GM12878 (cell line): ENCODE results near the gene ESYT2.

ENCODE experiments used
- CEBPB ChIP-seq, 2 experiments: fragments of 150-350 bp in 1 of 2; IDR thresholded peaks; 2 replicates each; pipeline ENCODE4 v1.6.1; 2012 to 2014; ENCODE audit warnings: low read depth in 2 of 2, low read length in 2 of 2, borderline replicate concordance in 1 of 2, inconsistent platforms in 1 of 2
- CHD4 ChIP-seq: fragments of 200-600 bp; sonication (generic); IDR thresholded peaks from 2 replicates; pipeline ENCODE4 v1.6.1; 2016; ENCODE audit warnings: mild to moderate bottlenecking
- CTCF ChIP-seq, 3 experiments: IDR thresholded peaks in 2 of 3; conservative IDR thresholded peaks in 1 of 3; 2 replicates each; pipeline ENCODE4 v1.5.1; 2011; ENCODE audit warnings: low read depth in 3 of 3, low read length in 3 of 3, mild to moderate bottlenecking in 3 of 3, control low read depth in 2 of 3, moderate library complexity in 2 of 3, inconsistent platforms in 1 of 3, mixed read lengths in 1 of 3; ENCODE audit not compliant: control insufficient read depth in 2 of 3, insufficient read depth in 1 of 3; ENCODE audit errors: extremely low read depth in 1 of 3
- ESRRA ChIP-seq: IDR thresholded peaks from 2 replicates; pipeline ENCODE4 v1.6.1; 2012; ENCODE audit warnings: mild to moderate bottlenecking, low read length, improper control_type of control experiment
- EZH2 ChIP-seq: IDR thresholded peaks from 2 replicates; pipeline ENCODE4 v1.6.1; 2012; ENCODE audit warnings: low read depth, mild to moderate bottlenecking, control low read depth, inconsistent platforms, low read length, borderline replicate concordance; ENCODE audit not compliant: control insufficient read depth
- JUND ChIP-seq: IDR thresholded peaks from 2 replicates; pipeline ENCODE4 v1.6.1; 2012; ENCODE audit warnings: low read depth, mild to moderate bottlenecking, low read length, improper control_type of control experiment, moderate library complexity
- MEF2B ChIP-seq: fragments of 450-650 bp; IDR thresholded peaks from 2 replicates; pipeline ENCODE4 v1.6.1; 2018; ENCODE audit warnings: mild to moderate bottlenecking, moderate library complexity; ENCODE audit not compliant: partially characterized antibody, poor library complexity, severe bottlenecking
- MXI1 ChIP-seq: fragments of 150-350 bp; IDR thresholded peaks from 2 replicates; pipeline ENCODE4 v1.6.1; 2011; ENCODE audit warnings: low read depth, mild to moderate bottlenecking, inconsistent platforms, low read length, improper control_type of control experiment
- POLR2A ChIP-seq: IDR thresholded peaks from 2 replicates; pipeline ENCODE4 v1.6.1; 2011; ENCODE audit warnings: low read depth, mild to moderate bottlenecking, low read length
- POLR2AphosphoS5 ChIP-seq: IDR thresholded peaks from 2 replicates; pipeline ENCODE4 v1.6.1; 2011; ENCODE audit warnings: mild to moderate bottlenecking, low read length, inconsistent platforms
- SMC3 ChIP-seq: IDR thresholded peaks from 2 replicates; pipeline ENCODE4 v1.6.1; 2011; ENCODE audit warnings: low read length, improper control_type of control experiment, borderline replicate concordance
- SUZ12 ChIP-seq: fragments of 200-600 bp; sonication (generic); IDR thresholded peaks from one replicate; pipeline ENCODE4 v1.6.1; 2018; ENCODE audit warnings: antibody characterized with exemption, mild to moderate bottlenecking; ENCODE audit not compliant: unreplicated experiment
- ZNF207 ChIP-seq: fragments of 450-650 bp; IDR thresholded peaks from 2 replicates; pipeline ENCODE4 v1.6.1; 2014; ENCODE audit warnings: antibody characterized with exemption, mild to moderate bottlenecking, borderline replicate concordance
- TF ChIP-seq, protein P1 (sequence below): IDR thresholded peaks from 2 replicates; pipeline ENCODE4 v1.6.1; 2012; ENCODE audit warnings: mild to moderate bottlenecking, low read depth, low read length

GRCh38 chr7:158850545-158851102 is 21.3 kb upstream of the ESYT2 start:
- TF ChIP-seq POLR2A (no peak), POLR2AphosphoS5 (no peak), SUZ12 (no peak), MXI1 (no peak), EZH2 (no peak), CHD4 (no peak), SMC3 (no peak), JUND (no peak), MEF2B (no peak), ESRRA (no peak), CTCF (IDR thresholded peaks at IDR 0.05 in 2 of 3, conservative IDR thresholded peaks at IDR 0.05 in 1 of 3; ENCODE audit: control insufficient read depth in 2 of 3, extremely low read depth in 1 of 3, insufficient read depth in 1 of 3, low read depth in 3 of 3, low read length in 3 of 3) (no peak), CEBPB (IDR thresholded peaks at IDR 0.05; ENCODE audit: borderline replicate concordance in 1 of 2, low read depth in 2 of 2, low read length in 2 of 2) (no peak), ZNF207 (no peak)
- TF ChIP-seq, protein P1, sequence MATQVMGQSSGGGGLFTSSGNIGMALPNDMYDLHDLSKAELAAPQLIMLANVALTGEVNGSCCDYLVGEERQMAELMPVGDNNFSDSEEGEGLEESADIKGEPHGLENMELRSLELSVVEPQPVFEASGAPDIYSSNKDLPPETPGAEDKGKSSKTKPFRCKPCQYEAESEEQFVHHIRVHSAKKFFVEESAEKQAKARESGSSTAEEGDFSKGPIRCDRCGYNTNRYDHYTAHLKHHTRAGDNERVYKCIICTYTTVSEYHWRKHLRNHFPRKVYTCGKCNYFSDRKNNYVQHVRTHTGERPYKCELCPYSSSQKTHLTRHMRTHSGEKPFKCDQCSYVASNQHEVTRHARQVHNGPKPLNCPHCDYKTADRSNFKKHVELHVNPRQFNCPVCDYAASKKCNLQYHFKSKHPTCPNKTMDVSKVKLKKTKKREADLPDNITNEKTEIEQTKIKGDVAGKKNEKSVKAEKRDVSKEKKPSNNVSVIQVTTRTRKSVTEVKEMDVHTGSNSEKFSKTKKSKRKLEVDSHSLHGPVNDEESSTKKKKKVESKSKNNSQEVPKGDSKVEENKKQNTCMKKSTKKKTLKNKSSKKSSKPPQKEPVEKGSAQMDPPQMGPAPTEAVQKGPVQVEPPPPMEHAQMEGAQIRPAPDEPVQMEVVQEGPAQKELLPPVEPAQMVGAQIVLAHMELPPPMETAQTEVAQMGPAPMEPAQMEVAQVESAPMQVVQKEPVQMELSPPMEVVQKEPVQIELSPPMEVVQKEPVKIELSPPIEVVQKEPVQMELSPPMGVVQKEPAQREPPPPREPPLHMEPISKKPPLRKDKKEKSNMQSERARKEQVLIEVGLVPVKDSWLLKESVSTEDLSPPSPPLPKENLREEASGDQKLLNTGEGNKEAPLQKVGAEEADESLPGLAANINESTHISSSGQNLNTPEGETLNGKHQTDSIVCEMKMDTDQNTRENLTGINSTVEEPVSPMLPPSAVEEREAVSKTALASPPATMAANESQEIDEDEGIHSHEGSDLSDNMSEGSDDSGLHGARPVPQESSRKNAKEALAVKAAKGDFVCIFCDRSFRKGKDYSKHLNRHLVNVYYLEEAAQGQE: no peak
